ENCODE measurements around the gene IPO13.

GRCh38 chr1:43904660-43905551 lies 41.8 kb upstream of the IPO13 start:
- TF ChIP-seq CTCF (IDR thresholded peaks at IDR 0.05) (no peak), POLR2A (IDR thresholded peaks at IDR 0.05) (no peak)
